ENCODE data around the gene DNAH9. TPM values are rescaled to one million over a fixed set of nuclear protein-coding genes. Genes with fewer than 3 reads are reported as not detected.

Gene DNAH9
- total RNA-seq, 1 donor from 2014 or later, result not detected

GRCh38 chr17:11638700-11639265 is 40.5 kb downstream of the DNAH9 start:
- no peak for DNase-seq (ENCODE audit: low read depth)
- TF ChIP-seq, protein P1, sequence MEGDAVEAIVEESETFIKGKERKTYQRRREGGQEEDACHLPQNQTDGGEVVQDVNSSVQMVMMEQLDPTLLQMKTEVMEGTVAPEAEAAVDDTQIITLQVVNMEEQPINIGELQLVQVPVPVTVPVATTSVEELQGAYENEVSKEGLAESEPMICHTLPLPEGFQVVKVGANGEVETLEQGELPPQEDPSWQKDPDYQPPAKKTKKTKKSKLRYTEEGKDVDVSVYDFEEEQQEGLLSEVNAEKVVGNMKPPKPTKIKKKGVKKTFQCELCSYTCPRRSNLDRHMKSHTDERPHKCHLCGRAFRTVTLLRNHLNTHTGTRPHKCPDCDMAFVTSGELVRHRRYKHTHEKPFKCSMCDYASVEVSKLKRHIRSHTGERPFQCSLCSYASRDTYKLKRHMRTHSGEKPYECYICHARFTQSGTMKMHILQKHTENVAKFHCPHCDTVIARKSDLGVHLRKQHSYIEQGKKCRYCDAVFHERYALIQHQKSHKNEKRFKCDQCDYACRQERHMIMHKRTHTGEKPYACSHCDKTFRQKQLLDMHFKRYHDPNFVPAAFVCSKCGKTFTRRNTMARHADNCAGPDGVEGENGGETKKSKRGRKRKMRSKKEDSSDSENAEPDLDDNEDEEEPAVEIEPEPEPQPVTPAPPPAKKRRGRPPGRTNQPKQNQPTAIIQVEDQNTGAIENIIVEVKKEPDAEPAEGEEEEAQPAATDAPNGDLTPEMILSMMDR (conservative IDR thresholded peaks at IDR 0.05; ENCODE audit: low read depth, low read length), result no peak
- no peak overlapping the region for H3K4me3 ChIP-seq (ENCODE audit: low read depth, low read length)

DNA sequence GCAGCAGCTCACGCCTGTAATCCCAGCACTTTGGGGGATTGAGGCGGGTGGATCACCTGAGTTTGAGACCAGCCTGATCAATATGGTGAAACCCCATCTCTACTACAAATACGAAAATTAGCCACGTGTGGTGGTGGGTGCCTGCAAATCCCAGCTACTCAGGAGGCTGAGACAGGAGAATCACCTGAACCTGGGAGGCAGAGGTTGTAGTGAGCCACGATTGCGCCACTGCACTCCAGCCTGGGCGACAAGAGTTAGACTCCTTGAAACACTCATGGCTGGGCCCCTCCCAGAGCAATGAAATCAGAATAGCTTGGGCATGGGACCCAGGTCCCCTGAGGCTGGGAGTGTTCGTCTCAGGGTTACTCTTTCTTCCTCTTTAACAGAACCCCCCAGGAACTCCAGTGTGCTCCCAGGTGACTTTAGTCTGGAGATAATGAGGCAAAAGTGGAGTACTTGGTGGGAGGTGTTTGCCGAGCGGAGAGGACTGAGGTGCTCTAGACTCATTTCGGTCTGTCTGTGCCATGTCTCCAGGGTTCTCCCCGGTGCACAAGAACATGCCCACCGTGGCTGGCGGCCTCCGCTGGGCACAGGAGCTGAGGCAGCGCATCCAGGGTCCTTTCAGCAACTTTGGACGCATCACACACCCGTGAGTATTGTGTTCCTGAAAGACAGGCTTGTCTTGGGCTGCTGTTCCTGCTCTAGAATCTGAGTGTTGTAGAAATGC is 41.6 kb downstream of the DNAH9 start:
- TF ChIP-seq, protein P1 (conservative IDR thresholded peaks at IDR 0.05; ENCODE audit: low read depth, low read length), result no peak
- no peak overlapping the region for H3K4me3 ChIP-seq (ENCODE audit: low read depth, low read length)

DNA sequence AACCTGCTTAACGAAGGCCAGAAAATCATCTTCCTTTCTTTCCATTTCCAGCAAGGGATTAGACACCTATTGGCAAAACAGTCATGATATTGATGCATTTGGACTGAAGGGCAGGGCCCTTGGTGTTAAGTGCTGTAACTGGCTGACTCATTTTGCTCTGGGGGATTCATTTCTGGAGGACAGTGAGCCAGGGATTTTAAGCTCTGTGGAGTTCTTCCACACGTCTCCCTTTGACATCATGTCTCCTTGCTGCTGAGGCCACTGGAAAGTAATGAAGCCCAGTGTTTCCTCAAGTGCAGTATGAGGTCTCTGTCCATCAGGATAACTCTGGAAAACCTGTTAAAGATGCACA is 42.2 kb downstream of the DNAH9 start:
- DNase-seq (ENCODE audit: low read depth), result no peak
- H3K4me3 ChIP-seq (ENCODE audit: low read depth, low read length), result no peak overlapping the region
- TF ChIP-seq, protein P1 (conservative IDR thresholded peaks at IDR 0.05; ENCODE audit: low read depth, low read length), result no peak

More for the DNA sequence above, 41.6 kb downstream of the DNAH9 start:
- DNase-seq (ENCODE audit: low read depth), result no peak

DNA sequence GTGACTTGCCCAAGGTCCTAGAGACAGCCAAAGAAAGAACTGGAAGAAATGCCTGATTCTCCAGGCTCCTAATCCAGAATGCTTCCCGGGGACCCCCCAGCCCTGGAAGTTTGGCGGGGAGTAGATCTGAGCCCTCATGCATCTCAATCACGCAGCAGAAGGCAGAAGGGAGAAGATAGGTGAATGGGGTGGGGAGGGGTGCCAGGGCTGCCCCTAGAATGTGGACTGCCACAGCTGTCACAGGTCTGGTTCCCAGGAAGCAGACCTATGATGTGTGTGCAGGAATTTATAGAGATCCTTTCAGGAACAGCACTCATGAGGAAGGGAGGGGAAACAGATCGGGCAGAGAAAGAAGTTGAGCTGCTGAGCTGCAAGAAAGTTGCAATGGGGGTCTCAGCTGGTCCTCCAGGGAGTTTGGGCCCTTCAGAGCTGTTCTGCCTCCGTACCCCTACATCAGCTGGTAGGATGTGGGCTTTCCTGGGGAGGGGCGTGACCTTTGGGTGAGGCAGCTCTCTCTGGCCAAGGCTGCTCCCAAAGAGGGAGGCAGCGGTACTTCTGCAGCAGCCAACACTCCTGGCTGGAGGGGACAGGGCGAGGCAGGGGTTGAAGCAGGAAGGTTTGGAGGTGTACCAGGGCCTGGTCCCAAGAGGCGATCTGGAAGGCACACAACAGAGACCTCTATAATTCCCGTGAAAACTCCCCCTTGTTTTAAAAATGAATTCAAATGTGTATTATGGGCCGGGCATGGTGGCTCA is 43.4 kb downstream of the DNAH9 start:
- H3K4me3 ChIP-seq (ENCODE audit: low read depth, low read length), result no peak overlapping the region
- TF ChIP-seq, protein P1 (conservative IDR thresholded peaks at IDR 0.05; ENCODE audit: low read depth, low read length), result no peak
- no peak for DNase-seq (ENCODE audit: low read depth)

- no peak overlapping the region for H3K4me3 ChIP-seq (ENCODE audit: low read depth, low read length)
- TF ChIP-seq, protein P1 (conservative IDR thresholded peaks at IDR 0.05; ENCODE audit: low read depth, low read length), result no peak
- no peak for DNase-seq (ENCODE audit: low read depth)
Observed at GRCh38 chr17:11642655-11643054, 44.4 kb downstream of the DNAH9 start.

DNA sequence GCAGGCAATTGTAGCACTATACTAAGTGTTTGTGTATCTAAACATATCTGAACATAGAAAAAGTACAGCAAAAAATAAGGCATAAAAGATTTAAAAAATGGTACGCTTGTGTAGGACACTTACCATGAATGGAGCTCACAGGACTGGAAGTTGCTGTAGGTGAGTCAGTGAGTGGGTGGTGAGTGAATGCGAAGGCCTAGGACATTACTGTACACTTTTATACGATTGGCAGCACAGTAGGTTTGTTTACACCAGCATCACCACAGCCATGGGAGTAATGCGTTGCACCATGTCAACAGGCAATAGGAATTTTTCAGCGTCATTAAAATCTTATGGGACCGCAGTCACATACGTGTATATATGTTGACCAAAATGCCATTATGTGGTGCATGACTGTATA is 45.6 kb downstream of the DNAH9 start:
- H3K4me3 ChIP-seq (ENCODE audit: low read depth, low read length), result no peak overlapping the region

More for the DNA sequence above, 45.6 kb downstream of the DNAH9 start:
- DNase-seq (ENCODE audit: low read depth), result no peak
- TF ChIP-seq, protein P1 (conservative IDR thresholded peaks at IDR 0.05; ENCODE audit: low read depth, low read length), result no peak
